ENCODE measurements around the gene ZNF831.

- TF ChIP-seq, protein P1, sequence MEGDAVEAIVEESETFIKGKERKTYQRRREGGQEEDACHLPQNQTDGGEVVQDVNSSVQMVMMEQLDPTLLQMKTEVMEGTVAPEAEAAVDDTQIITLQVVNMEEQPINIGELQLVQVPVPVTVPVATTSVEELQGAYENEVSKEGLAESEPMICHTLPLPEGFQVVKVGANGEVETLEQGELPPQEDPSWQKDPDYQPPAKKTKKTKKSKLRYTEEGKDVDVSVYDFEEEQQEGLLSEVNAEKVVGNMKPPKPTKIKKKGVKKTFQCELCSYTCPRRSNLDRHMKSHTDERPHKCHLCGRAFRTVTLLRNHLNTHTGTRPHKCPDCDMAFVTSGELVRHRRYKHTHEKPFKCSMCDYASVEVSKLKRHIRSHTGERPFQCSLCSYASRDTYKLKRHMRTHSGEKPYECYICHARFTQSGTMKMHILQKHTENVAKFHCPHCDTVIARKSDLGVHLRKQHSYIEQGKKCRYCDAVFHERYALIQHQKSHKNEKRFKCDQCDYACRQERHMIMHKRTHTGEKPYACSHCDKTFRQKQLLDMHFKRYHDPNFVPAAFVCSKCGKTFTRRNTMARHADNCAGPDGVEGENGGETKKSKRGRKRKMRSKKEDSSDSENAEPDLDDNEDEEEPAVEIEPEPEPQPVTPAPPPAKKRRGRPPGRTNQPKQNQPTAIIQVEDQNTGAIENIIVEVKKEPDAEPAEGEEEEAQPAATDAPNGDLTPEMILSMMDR (IDR thresholded peaks at IDR 0.05): no peak
- TF ChIP-seq MXD4 (CRISPR knock-in tag; IDR thresholded peaks at IDR 0.05; ENCODE audit: borderline replicate concordance): no peak
- no peak for TF ChIP-seq ZBTB21 (CRISPR knock-in tag; IDR thresholded peaks at IDR 0.05; ENCODE audit: borderline replicate concordance)
- no peak for TF ChIP-seq RELA (CRISPR knock-in tag; IDR thresholded peaks at IDR 0.05; ENCODE audit: borderline replicate concordance)
- TF ChIP-seq, protein P2, sequence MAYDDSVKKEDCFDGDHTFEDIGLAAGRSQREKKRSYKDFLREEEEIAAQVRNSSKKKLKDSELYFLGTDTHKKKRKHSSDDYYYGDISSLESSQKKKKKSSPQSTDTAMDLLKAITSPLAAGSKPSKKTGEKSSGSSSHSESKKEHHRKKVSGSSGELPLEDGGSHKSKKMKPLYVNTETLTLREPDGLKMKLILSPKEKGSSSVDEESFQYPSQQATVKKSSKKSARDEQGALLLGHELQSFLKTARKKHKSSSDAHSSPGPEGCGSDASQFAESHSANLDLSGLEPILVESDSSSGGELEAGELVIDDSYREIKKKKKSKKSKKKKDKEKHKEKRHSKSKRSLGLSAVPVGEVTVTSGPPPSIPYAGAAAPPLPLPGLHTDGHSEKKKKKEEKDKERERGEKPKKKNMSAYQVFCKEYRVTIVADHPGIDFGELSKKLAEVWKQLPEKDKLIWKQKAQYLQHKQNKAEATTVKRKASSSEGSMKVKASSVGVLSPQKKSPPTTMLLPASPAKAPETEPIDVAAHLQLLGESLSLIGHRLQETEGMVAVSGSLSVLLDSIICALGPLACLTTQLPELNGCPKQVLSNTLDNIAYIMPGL (CRISPR knock-in tag; IDR thresholded peaks at IDR 0.05): no peak
- TF ChIP-seq ZNF121 (CRISPR knock-in tag; IDR thresholded peaks at IDR 0.05): no peak
Observed at GRCh38 chr20:59265298-59265697, 101.7 kb downstream of the ZNF831 start.

Measured in WTC11 (cell line).